Activated naive CD4-positive, alpha-beta T cell treated with anti-CD3 and anti-CD28 coated beads, Interleukin-2, amount 50 U/mL, for 24 hours (primary cell): ENCODE data around the gene RABGGTA.
A peak's percentile ranks its signal among the peaks of the same experiment; 100 is the strongest.

ENCODE experiments used
- H3K27ac Mint-ChIP-seq: one replicate; pipeline ENCODE4 v1.8.0; 2021; ENCODE audit warnings: mild to moderate bottlenecking, mixed read lengths
- H3K27me3 Mint-ChIP-seq: one replicate; pipeline ENCODE4 v1.8.0; 2021; ENCODE audit warnings: mixed read lengths
- H3K36me3 Mint-ChIP-seq: one replicate; pipeline ENCODE4 v1.8.0; 2021; ENCODE audit warnings: mixed read lengths
- H3K4me1 Mint-ChIP-seq: one replicate; pipeline ENCODE4 v1.8.0; 2021; ENCODE audit warnings: mixed read lengths
- H3K4me3 Mint-ChIP-seq: one replicate; pipeline ENCODE4 v1.8.0; 2021; ENCODE audit warnings: mild to moderate bottlenecking, mixed read lengths
- H3K9me3 Mint-ChIP-seq: one replicate; pipeline ENCODE4 v1.8.0; 2021; ENCODE audit warnings: mixed read lengths

RABGGTA gene, protein sequence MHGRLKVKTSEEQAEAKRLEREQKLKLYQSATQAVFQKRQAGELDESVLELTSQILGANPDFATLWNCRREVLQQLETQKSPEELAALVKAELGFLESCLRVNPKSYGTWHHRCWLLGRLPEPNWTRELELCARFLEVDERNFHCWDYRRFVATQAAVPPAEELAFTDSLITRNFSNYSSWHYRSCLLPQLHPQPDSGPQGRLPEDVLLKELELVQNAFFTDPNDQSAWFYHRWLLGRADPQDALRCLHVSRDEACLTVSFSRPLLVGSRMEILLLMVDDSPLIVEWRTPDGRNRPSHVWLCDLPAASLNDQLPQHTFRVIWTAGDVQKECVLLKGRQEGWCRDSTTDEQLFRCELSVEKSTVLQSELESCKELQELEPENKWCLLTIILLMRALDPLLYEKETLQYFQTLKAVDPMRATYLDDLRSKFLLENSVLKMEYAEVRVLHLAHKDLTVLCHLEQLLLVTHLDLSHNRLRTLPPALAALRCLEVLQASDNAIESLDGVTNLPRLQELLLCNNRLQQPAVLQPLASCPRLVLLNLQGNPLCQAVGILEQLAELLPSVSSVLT

DNA sequence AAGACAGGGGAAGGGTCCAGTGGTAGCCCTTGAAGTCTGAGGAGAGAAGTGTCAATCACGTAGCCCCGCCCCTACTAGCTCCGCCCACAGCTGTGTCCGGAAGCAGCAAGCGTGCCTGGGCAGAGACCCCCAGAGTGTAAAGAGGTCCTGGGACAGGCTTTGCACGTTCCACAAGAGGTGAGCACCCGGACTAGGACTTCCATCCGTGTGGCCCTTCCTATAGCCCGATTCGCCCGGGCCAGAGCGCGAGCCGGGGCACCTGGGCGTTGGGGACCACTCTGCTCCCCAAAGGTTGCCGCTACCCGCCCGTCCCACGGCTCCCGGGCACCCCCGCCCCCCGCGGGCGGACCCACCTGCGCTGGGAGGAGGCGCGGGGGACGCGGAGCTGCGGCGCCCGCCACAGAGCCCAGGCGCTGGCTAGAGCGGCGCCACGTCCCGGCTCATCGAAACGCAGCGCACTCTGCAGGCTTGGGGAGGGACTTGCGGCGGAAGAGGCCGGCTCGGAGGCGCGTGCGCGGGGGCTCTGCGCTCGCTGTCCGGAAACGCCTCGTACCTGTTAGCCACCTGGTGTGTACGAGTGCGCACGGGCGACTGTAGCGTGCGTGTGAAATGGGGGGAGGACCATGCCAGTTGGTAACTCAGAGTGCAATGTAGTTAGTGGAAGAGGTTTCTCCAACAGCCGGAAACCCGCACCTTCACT lies at the start of gene RABGGTA:
Gene RABGGTA (minus strand): TSS at position 464 of the 700 bp plus-strand sequence. CDS start 482 bp downstream, outside the sequence.
- Mint-ChIP-seq H3K27me3 (no peaks in the 10 kb centered on the region), H3K4me3 (peak within 1 kb of the TSS; percentile 85), H3K36me3 (peaks cover 5% of the 10 kb centered on the region), H3K4me1 (peaks cover 45% of the 10 kb centered on the region), H3K27ac (peak within 1 kb of the TSS; percentile 96), H3K9me3 (no peaks in the 10 kb centered on the region)

- peak overlapping the region; percentile 35 for H3K27ac Mint-ChIP-seq
Measured at GRCh38 chr14:24317141-24317928, 45.9 kb upstream of the RABGGTA start.

DNA sequence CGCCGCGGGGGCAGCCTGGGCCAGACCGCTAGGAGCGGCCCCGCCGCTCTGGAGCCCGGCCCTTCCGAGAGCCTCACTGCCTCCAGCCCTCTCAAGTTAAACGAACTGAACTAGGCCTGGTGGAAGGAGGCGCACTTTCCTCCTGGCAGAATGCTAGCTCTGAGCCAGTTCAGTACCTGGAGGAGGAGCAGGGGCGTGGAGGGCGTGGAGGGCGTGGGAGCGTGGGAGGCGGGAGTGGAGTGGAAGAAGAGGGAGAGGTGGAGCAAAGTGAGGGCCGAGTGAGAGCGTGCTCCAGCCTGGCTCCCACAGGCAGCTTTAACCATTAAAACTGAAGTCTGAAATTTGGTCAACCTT lies 45.2 kb upstream of the RABGGTA start:
- no peaks in the 10 kb centered on the region for H3K9me3 Mint-ChIP-seq
- no peak overlapping the region for H3K27ac Mint-ChIP-seq
- H3K4me3 Mint-ChIP-seq: no peak overlapping the region
- peaks cover 3% of the 10 kb centered on the region for H3K36me3 Mint-ChIP-seq
- H3K4me1 Mint-ChIP-seq: peaks cover 51% of the 10 kb centered on the region
- H3K27me3 Mint-ChIP-seq: no peaks in the 10 kb centered on the region

More at GRCh38 chr14:24317141-24317928, 45.9 kb upstream of the RABGGTA start:
- H3K27me3 Mint-ChIP-seq: no peaks in the 10 kb centered on the region
- no peaks in the 10 kb centered on the region for H3K9me3 Mint-ChIP-seq
- peaks cover 43% of the 10 kb centered on the region for H3K4me1 Mint-ChIP-seq
- H3K36me3 Mint-ChIP-seq: peaks cover 2% of the 10 kb centered on the region
- peak overlapping the region; percentile 7 for H3K4me3 Mint-ChIP-seq

DNA sequence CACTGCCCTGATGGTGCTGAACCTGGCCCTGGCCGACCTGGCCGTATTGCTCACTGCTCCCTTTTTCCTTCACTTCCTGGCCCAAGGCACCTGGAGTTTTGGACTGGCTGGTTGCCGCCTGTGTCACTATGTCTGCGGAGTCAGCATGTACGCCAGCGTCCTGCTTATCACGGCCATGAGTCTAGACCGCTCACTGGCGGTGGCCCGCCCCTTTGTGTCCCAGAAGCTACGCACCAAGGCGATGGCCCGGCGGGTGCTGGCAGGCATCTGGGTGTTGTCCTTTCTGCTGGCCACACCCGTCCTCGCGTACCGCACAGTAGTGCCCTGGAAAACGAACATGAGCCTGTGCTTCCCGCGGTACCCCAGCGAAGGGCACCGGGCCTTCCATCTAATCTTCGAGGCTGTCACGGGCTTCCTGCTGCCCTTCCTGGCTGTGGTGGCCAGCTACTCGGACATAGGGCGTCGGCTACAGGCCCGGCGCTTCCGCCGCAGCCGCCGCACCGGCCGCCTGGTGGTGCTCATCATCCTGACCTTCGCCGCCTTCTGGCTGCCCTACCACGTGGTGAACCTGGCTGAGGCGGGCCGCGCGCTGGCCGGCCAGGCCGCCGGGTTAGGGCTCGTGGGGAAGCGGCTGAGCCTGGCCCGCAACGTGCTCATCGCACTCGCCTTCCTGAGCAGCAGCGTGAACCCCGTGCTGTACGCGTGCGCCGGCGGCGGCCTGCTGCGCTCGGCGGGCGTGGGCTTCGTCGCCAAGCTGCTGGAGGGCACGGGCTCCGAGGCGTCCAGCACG lies 44.6 kb upstream of the RABGGTA start:
- Mint-ChIP-seq H3K4me3 (no peak overlapping the region), H3K36me3 (peaks cover 3% of the 10 kb centered on the region), H3K9me3 (no peaks in the 10 kb centered on the region), H3K27me3 (no peaks in the 10 kb centered on the region), H3K4me1 (peaks cover 53% of the 10 kb centered on the region), H3K27ac (no peak overlapping the region)

- Mint-ChIP-seq H3K4me1 (peaks cover 55% of the 10 kb centered on the region), H3K9me3 (no peaks in the 10 kb centered on the region), H3K36me3 (peaks cover 3% of the 10 kb centered on the region), H3K27ac (no peak overlapping the region), H3K4me3 (no peak overlapping the region), H3K27me3 (no peaks in the 10 kb centered on the region)
Measured at GRCh38 chr14:24315243-24315806, 43.9 kb upstream of the RABGGTA start.

GRCh38 chr14:24314377-24315193 lies 43.2 kb upstream of the RABGGTA start:
- H3K27ac Mint-ChIP-seq: peak overlapping the region; percentile 84
- H3K4me1 Mint-ChIP-seq: peaks cover 63% of the 10 kb centered on the region
- H3K9me3 Mint-ChIP-seq: no peaks in the 10 kb centered on the region
- H3K27me3 Mint-ChIP-seq: no peaks in the 10 kb centered on the region
- H3K36me3 Mint-ChIP-seq: peaks cover 3% of the 10 kb centered on the region
- peak overlapping the region; percentile 34 for H3K4me3 Mint-ChIP-seq

- H3K27ac Mint-ChIP-seq: peak overlapping the region; percentile 56
Measured at GRCh38 chr14:24313913-24314312, 42.5 kb upstream of the RABGGTA start.

DNA sequence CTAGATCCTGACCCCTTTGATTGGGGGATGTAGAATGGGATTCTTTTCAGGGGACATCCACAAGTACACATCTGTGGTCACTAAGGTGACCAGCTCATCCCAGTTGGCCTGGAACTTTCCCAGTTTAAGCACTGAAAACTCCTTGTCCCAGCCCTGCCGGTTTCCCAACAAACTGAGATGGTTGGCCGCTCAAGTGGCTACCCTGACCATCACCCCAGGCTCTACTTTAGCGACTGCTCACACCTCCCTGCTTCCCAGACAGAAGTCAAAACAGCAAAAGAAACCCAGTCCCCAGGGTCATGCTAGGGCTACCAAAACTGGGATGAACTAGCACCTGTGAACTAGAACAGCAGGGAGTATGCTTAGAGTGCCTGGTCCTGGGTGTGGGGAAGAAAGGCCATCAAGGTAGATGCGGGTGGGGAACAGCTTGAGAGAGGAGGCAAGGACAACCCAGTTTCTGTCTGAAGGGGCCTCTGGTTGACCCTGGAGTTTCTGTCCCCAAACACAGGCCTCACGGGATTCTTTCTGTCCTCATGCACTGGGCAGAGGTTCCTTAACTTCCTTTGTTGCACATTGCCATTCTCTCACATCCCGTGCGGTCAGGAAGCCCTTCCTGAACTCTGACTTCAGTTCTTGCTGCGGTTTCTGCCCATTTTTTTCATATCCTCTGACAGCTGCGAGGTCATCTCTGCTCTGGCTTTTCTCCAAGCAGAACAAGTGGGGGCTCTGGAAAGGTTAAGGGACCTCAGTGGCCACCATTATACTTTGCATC lies 41.5 kb upstream of the RABGGTA start:
- H3K9me3 Mint-ChIP-seq: no peaks in the 10 kb centered on the region
- H3K27ac Mint-ChIP-seq: peak overlapping the region; percentile 82
- H3K4me3 Mint-ChIP-seq: peak overlapping the region; percentile 80
- H3K4me1 Mint-ChIP-seq: peaks cover 76% of the 10 kb centered on the region
- no peaks in the 10 kb centered on the region for H3K27me3 Mint-ChIP-seq
- H3K36me3 Mint-ChIP-seq: peaks cover 6% of the 10 kb centered on the region

More at GRCh38 chr14:24313913-24314312, 42.5 kb upstream of the RABGGTA start:
- Mint-ChIP-seq H3K9me3 (no peaks in the 10 kb centered on the region), H3K4me1 (peaks cover 70% of the 10 kb centered on the region), H3K27me3 (no peaks in the 10 kb centered on the region), H3K36me3 (peaks cover 3% of the 10 kb centered on the region), H3K4me3 (peak overlapping the region; percentile 35)

GRCh38 chr14:24311837-24312615 lies 40.6 kb upstream of the RABGGTA start:
- Mint-ChIP-seq H3K27ac (peak overlapping the region; percentile 82), H3K36me3 (peaks cover 4% of the 10 kb centered on the region), H3K27me3 (no peaks in the 10 kb centered on the region), H3K9me3 (no peaks in the 10 kb centered on the region), H3K4me1 (peaks cover 75% of the 10 kb centered on the region), H3K4me3 (peak overlapping the region; percentile 80)

GRCh38 chr14:24310646-24311604 lies 39.5 kb upstream of the RABGGTA start, which contains the start of gene LTB4R:
Gene LTB4R, plus strand, starts transcription at chr14:24311502. Its CDS starts 4,150 bp downstream, at chr14:24315652.
- peak within 1 kb of the TSS; percentile 87 for H3K27ac Mint-ChIP-seq
- H3K9me3 Mint-ChIP-seq: no peaks in the 10 kb centered on the region
- H3K36me3 Mint-ChIP-seq: peaks cover 7% of the 10 kb centered on the region
- H3K27me3 Mint-ChIP-seq: no peaks in the 10 kb centered on the region
- peak within 1 kb of the TSS; percentile 83 for H3K4me3 Mint-ChIP-seq
- peaks cover 75% of the 10 kb centered on the region for H3K4me1 Mint-ChIP-seq

- peak overlapping the region; percentile 83 for H3K4me3 Mint-ChIP-seq
- H3K27ac Mint-ChIP-seq: peak overlapping the region; percentile 87
- H3K36me3 Mint-ChIP-seq: peaks cover 11% of the 10 kb centered on the region
- H3K27me3 Mint-ChIP-seq: no peaks in the 10 kb centered on the region
- no peaks in the 10 kb centered on the region for H3K9me3 Mint-ChIP-seq
- peaks cover 71% of the 10 kb centered on the region for H3K4me1 Mint-ChIP-seq
Measured at GRCh38 chr14:24310265-24310645, 38.9 kb upstream of the RABGGTA start.
